Measurements from ENCODE around the gene ABO. TPM values are rescaled to one million over a fixed set of nuclear protein-coding genes. Genes with fewer than 3 reads are reported as not detected.
"Not testable (repeated sequence)": the region's sequence is repeated elsewhere in the genome, so short reads cannot be mapped to it uniquely, and the experiment has no call there.

The ABO gene
- total and polyA plus RNA-seq, 9 of the 15 experiments (the other 6 are each of a cell fraction or from before 2014, with no cell fraction given), result 5.0 to 21.9 (median 11.9) TPM

GRCh38 chr9:133230093-133230492 is 44.9 kb downstream of the ABO start:
- peaks cover 0 to 24% of the 10 kb centered on the region in 2 experiments; a peak in 2 of 5 replicates for H3K4me1 ChIP-seq (replicated peaks in 1 of 2; ENCODE audit: control insufficient read depth in 2 of 2, insufficient read depth in 2 of 2, low read length in 2 of 2)
- H3K27me3 ChIP-seq (ENCODE audit: control insufficient read depth in 2 of 2, insufficient read depth in 2 of 2, low read length in 2 of 2), result peaks cover 7 to 27% of the 10 kb centered on the region in 2 experiments
- peaks cover 5% of the 10 kb centered on the region for H3K9me3 ChIP-seq (replicated peaks; ENCODE audit: control insufficient read depth, insufficient read depth, low read depth, low read length)
- DNase-seq (ENCODE audit: extremely low read depth in 1 of 4, low spot score in 3 of 4) (no peak), ATAC-seq (no peak), FAIRE-seq (peak; percentile 48)
- H3K27ac ChIP-seq (ENCODE audit: extremely low read depth, low read depth, low read length), result no peak overlapping the region
- no peaks in the 10 kb centered on the region for H3K79me2 ChIP-seq (ENCODE audit: control insufficient read depth, insufficient read depth, low read length)
- H3K9ac ChIP-seq (ENCODE audit: insufficient read depth in 1 of 2, low read depth in 2 of 2, low read length in 2 of 2), result no peak overlapping the region
- TF ChIP-seq ZNF518B (CRISPR knock-in tag; IDR thresholded peaks at IDR 0.05), result no peak
- TF ChIP-seq PATZ1 (CRISPR knock-in tag; IDR thresholded peaks at IDR 0.05; ENCODE audit: borderline replicate concordance), result no peak
- TF ChIP-seq KDM1A (IDR thresholded peaks at IDR 0.05), result peak in 1 of 2 experiments; percentile 39; a peak in 1 of 4 replicates
- TF ChIP-seq ZBTB34 (CRISPR knock-in tag; IDR thresholded peaks at IDR 0.05), result no peak
- TF ChIP-seq MEF2A (IDR thresholded peaks at IDR 0.05; ENCODE audit: control insufficient read depth, low read depth, low read length), result no peak
- no peak for TF ChIP-seq OTX1 (CRISPR knock-in tag; IDR thresholded peaks at IDR 0.05)
- intact Hi-C loops (cut with micrococcal nuclease), result no loop called here
- BruUV-seq (replicated peaks), result no TSS peak
- in situ Hi-C loops (cut with MboI), result no loop called here
- H2AFZ ChIP-seq (ENCODE audit: low read depth, low read length), result no peak overlapping the region
- POLR2A ChIA-PET, result no interaction called here
- 21% methylated on average over 5 of the region's 5 CpGs for WGBS (ENCODE audit: insufficient coverage, low coverage, missing lambda C conversion rate)
- H3K9me1 ChIP-seq (ENCODE audit: control insufficient read depth, insufficient read depth, low read length), result no peaks in the 10 kb centered on the region
- CTCF ChIA-PET (ENCODE audit: low intra/inter-chr PET ratio), result no interaction called here
- H4K20me1 ChIP-seq (replicated peaks; ENCODE audit: control insufficient read depth, insufficient read depth, low read length), result no peaks in the 10 kb centered on the region
- H3K4me2 ChIP-seq (ENCODE audit: insufficient read depth, low read length), result no peak overlapping the region
- H3K36me3 ChIP-seq (ENCODE audit: control insufficient read depth, insufficient read depth, low read length), result no peaks in the 10 kb centered on the region
- H3K4me3 ChIP-seq, result no peak overlapping the region

- H3K4me2 ChIP-seq (ENCODE audit: insufficient read depth, low read length); H3K9me1 ChIP-seq (ENCODE audit: control insufficient read depth, insufficient read depth, low read length); POLR2A ChIA-PET; CTCF ChIA-PET (ENCODE audit: low intra/inter-chr PET ratio); H3K27ac ChIP-seq (ENCODE audit: extremely low read depth, low read depth, low read length); H2AFZ ChIP-seq (ENCODE audit: low read depth, low read length); H3K4me3 ChIP-seq; H3K9me3 ChIP-seq (replicated peaks; ENCODE audit: control insufficient read depth, insufficient read depth, low read depth, low read length); H4K20me1 ChIP-seq (replicated peaks; ENCODE audit: control insufficient read depth, insufficient read depth, low read length); H3K9ac ChIP-seq (ENCODE audit: insufficient read depth in 1 of 2, low read depth in 2 of 2, low read length in 2 of 2); DNase-seq (ENCODE audit: extremely low read depth in 1 of 4, low spot score in 3 of 4); H3K79me2 ChIP-seq (ENCODE audit: control insufficient read depth, insufficient read depth, low read length); BruUV-seq (replicated peaks); H3K36me3 ChIP-seq (ENCODE audit: control insufficient read depth, insufficient read depth, low read length); ATAC-seq; intact Hi-C loops (cut with micrococcal nuclease): not testable (repeated sequence)
- FAIRE-seq, result peak; percentile 19
- 6% methylated on average over 15 of the region's 22 CpGs for WGBS (ENCODE audit: insufficient coverage, low coverage, missing lambda C conversion rate)
- peaks cover 0 to 20% of the 10 kb centered on the region in 2 experiments; a peak in 2 of 5 replicates for H3K4me1 ChIP-seq (replicated peaks in 1 of 2; ENCODE audit: control insufficient read depth in 2 of 2, insufficient read depth in 2 of 2, low read length in 2 of 2)
- peaks cover 8 to 30% of the 10 kb centered on the region in 2 experiments for H3K27me3 ChIP-seq (ENCODE audit: control insufficient read depth in 2 of 2, insufficient read depth in 2 of 2, low read length in 2 of 2)
- in situ Hi-C loops (cut with MboI), result loop anchor here (5.0 kb wide), 1 partner anchor 89 kb away; no protein-coding TSS in a partner anchor
These were observed 46.4 kb downstream of the ABO start for GRCh38 chr9:133228474-133229193.

All from K562 (cell line).